Suprapubic skin (tissue), 4 donors: ENCODE data around the gene ZDHHC5.

Source experiments
- POLR2A ChIP-seq, 2 donors: fragments of 450-650 bp; IDR thresholded peaks; one replicate each; pipeline ENCODE4 v1.6.1; 2017; ENCODE audit warnings: antibody characterized with exemption in 2 of 2, mild to moderate bottlenecking in 2 of 2, moderate library complexity in 2 of 2
- POLR2AphosphoS5 ChIP-seq, 3 donors: sonication (generic); formaldehyde crosslinking; IDR thresholded peaks; one replicate each; pipeline ENCODE4 v1.6.1; 2017; ENCODE audit warnings: antibody characterized with exemption in 3 of 3

GRCh38 chr11:57680552-57680874 is 12.6 kb downstream of the ZDHHC5 start:
- TF ChIP-seq POLR2AphosphoS5 (IDR thresholded peaks at IDR 0.05) (no peak), POLR2A (IDR thresholded peaks at IDR 0.05) (no peak)
